ENCODE measurements around the gene EHMT1.

Gene EHMT1

DNA sequence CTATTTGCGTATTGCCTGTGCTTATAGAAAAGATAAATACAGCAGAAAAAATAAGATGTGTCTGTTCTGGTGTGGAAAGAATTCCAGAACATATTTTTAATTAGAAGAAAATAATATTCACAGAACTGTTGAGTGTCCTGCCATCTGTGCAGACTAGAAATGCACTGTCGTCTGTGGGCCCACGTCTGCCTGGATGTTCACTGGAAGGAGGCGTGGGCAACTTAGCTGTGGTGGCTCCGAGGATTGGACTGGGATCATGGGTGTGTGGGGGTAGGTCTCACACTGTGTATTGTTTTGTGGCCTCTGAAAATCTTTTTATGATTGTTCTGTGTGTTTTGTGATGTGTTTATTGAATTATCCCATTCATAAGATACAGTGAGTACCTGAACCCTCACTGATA, 132.8 kb downstream of the EHMT1 start:
- TF ChIP-seq, protein P1, sequence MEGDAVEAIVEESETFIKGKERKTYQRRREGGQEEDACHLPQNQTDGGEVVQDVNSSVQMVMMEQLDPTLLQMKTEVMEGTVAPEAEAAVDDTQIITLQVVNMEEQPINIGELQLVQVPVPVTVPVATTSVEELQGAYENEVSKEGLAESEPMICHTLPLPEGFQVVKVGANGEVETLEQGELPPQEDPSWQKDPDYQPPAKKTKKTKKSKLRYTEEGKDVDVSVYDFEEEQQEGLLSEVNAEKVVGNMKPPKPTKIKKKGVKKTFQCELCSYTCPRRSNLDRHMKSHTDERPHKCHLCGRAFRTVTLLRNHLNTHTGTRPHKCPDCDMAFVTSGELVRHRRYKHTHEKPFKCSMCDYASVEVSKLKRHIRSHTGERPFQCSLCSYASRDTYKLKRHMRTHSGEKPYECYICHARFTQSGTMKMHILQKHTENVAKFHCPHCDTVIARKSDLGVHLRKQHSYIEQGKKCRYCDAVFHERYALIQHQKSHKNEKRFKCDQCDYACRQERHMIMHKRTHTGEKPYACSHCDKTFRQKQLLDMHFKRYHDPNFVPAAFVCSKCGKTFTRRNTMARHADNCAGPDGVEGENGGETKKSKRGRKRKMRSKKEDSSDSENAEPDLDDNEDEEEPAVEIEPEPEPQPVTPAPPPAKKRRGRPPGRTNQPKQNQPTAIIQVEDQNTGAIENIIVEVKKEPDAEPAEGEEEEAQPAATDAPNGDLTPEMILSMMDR (IDR thresholded peaks at IDR 0.05; ENCODE audit: unreplicated experiment in 3 of 3): no peak
- Mint-ChIP-seq H3K9me3 (peaks cover 10% of the 10 kb centered on the region), H3K4me1 (peaks cover 56% of the 10 kb centered on the region), H3K27ac (no peak overlapping the region), H3K27me3 (ENCODE audit: low read depth) (no peaks in the 10 kb centered on the region), H3K36me3 (ENCODE audit: low read depth) (peaks cover 82% of the 10 kb centered on the region), H3K4me3 (no peak overlapping the region)

GRCh38 chr9:137752426-137752825, 133.6 kb downstream of the EHMT1 start:
- peak overlapping the region in 2 of 3 experiments; percentile 23 for H3K27ac Mint-ChIP-seq
- H3K36me3 Mint-ChIP-seq (ENCODE audit: low read depth): peaks cover 83% of the 10 kb centered on the region
- H3K4me1 Mint-ChIP-seq: peaks cover 55% of the 10 kb centered on the region
- H3K4me3 Mint-ChIP-seq: no peak overlapping the region
- no peaks in the 10 kb centered on the region for H3K27me3 Mint-ChIP-seq (ENCODE audit: low read depth)
- TF ChIP-seq, protein P1 (IDR thresholded peaks at IDR 0.05; ENCODE audit: unreplicated experiment in 3 of 3): no peak
- peaks cover 10% of the 10 kb centered on the region for H3K9me3 Mint-ChIP-seq

GRCh38 chr9:137753192-137753765, 134.5 kb downstream of the EHMT1 start:
- TF ChIP-seq, protein P1 (IDR thresholded peaks at IDR 0.05; ENCODE audit: unreplicated experiment in 3 of 3): no peak
- Mint-ChIP-seq H3K4me3 (no peak overlapping the region), H3K27ac (no peak overlapping the region), H3K9me3 (peaks cover 10% of the 10 kb centered on the region), H3K36me3 (ENCODE audit: low read depth) (peaks cover 83% of the 10 kb centered on the region), H3K4me1 (peaks cover 46% of the 10 kb centered on the region), H3K27me3 (ENCODE audit: low read depth) (no peaks in the 10 kb centered on the region)

DNA sequence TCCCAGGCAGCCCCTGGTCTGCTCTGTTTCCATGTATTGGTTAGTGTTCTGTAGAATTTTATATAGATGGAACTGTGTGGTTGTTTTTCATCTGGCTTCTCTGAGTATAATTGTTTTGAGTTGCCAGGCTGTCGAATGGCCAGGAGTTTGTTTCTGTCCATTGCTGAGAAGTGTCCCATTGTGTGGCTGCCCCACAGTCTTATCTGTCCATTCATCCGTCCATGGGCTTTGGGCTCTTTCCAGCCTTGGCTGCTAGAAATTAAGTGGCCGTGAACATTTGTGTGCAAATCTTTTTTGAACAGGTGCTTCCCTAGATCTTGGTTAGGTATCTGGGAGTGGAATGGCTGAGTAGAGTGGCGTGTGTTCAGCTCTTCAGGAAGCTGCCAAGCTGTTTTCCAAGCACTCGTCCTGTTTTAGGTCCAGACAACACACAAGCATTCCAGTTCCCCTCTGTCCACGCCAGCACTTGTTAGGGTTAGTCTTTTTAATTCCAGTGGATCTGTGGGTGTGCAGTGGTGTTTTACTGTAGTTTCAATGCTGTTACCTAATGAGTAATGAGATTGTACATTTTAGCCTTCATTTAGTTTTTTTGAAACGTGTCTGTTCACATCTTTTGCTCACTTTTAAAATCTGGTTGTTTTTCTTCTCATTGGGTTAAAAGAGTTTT, 136.6 kb downstream of the EHMT1 start:
- Mint-ChIP-seq H3K36me3 (ENCODE audit: low read depth) (peaks cover 91% of the 10 kb centered on the region), H3K4me1 (peaks cover 30% of the 10 kb centered on the region), H3K9me3 (peaks cover 10% of the 10 kb centered on the region), H3K27me3 (ENCODE audit: low read depth) (no peaks in the 10 kb centered on the region), H3K27ac (no peak overlapping the region), H3K4me3 (no peak overlapping the region)
- TF ChIP-seq, protein P1 (IDR thresholded peaks at IDR 0.05; ENCODE audit: unreplicated experiment in 3 of 3): no peak

GRCh38 chr9:137756045-137756744, 137.4 kb downstream of the EHMT1 start:
- no peaks in the 10 kb centered on the region for H3K27me3 Mint-ChIP-seq (ENCODE audit: low read depth)
- peaks cover 10% of the 10 kb centered on the region for H3K9me3 Mint-ChIP-seq
- peak overlapping the region in 2 of 3 experiments; percentile 25 to 34 for H3K27ac Mint-ChIP-seq
- TF ChIP-seq, protein P1 (IDR thresholded peaks at IDR 0.05; ENCODE audit: unreplicated experiment in 3 of 3): no peak
- H3K4me3 Mint-ChIP-seq: no peak overlapping the region
- peaks cover 25% of the 10 kb centered on the region for H3K4me1 Mint-ChIP-seq
- peaks cover 91% of the 10 kb centered on the region for H3K36me3 Mint-ChIP-seq (ENCODE audit: low read depth)
